ENCODE data around the gene PPP1R1B.

The PPP1R1B gene

DNA sequence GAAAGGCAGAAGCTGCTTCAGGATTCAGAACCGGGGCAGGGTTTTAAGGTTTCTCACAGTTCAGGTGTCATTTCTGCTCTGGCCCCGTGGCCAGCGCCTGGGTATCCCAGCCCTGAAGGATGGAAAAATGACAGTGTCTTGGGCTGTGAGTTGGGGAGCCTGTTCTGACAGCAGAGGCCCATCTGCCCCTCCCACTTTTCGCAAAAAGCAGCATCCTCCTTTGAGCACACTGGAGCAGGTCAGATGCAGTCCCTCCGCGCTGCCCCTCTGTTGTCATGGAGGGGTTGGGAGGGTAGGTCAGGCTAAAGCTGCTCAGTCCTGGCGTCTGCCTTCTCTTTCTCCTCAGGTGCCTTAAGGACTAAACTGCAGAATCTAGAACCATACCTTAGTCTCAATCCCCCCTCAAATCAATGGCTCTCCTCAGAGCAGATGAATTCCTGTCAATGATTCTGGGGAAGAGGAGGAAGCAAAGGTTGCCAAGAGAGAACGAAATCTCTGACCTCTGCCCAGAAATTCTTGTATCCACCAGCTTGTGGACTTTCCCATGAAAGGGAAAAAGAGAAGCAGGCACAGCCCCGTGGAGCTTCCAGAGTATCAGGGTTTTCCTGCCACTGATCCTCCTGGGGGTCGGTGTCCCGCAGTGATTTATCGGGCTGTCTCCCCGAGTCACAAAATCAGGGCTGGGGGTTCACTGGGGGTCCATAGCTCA, 26.3 kb upstream of the PPP1R1B start:
- DNase-seq = no peak

DNA sequence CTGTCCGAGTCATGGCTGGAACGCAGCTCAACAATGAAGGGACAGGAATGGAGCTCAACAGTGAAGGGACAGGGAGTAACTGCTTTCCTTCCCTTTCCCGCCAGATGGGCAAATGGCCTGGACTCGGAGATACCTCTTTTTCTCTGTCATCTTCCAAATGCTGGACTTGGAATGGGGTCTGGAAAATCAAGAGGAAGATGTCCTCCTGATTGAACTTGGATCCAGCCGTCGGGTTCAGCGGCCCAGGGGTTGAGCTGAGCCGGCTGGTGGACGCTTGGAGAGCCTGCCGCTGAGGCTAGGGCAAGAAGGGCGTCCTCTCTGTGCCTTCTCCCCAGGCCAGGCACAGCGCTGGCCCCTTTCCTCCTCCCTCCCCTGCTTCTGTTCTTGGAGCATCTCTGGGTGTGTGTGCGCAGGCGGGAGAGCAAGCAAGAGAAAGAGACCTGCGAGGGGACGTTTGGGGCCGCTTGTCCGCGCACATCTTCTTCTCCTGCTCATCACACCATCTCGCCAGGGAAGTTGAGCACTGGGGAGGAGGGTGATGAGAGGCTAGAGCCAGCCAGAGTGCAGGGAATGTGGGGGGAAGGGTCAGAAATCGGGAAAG, 25.7 kb upstream of the PPP1R1B start:
- no peak for DNase-seq

DNA sequence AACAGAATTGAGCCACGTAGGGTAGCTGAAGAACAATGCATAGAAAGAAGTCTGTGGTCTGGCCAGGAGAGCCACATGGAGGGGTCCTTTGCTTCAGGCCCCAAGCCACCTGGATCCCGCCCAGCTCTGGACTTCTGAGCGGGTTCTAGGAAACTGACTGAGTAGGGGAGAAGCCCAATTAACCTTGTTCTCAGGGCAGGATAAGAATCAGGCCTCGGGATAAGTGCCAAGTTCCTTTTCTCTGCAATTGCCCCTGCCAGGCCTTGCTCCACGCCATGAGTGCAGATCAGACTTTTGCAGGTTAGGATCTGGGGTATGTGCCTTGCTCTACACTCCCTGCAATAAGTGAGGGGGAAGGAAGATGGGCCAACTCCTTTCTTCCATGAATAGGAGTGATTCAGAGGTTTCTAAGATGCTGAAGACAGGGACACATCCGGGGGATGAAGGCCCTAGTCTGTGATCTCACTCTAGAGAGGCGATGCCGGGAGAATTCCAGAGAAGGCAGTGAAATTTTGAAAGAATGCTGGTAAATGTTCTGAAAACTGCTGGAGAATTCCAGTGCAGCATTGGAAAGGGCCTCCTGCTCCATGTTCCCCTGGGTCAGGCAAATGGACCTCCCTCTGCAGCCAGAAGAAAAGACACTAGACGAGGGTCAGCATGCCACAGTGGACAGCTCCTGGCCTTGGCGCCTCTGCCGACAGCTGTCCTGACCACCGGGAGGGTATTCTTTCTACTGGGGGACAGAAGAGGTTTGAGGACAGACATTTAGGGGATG, 24.8 kb upstream of the PPP1R1B start:
- DNase-seq = no peak

DNA sequence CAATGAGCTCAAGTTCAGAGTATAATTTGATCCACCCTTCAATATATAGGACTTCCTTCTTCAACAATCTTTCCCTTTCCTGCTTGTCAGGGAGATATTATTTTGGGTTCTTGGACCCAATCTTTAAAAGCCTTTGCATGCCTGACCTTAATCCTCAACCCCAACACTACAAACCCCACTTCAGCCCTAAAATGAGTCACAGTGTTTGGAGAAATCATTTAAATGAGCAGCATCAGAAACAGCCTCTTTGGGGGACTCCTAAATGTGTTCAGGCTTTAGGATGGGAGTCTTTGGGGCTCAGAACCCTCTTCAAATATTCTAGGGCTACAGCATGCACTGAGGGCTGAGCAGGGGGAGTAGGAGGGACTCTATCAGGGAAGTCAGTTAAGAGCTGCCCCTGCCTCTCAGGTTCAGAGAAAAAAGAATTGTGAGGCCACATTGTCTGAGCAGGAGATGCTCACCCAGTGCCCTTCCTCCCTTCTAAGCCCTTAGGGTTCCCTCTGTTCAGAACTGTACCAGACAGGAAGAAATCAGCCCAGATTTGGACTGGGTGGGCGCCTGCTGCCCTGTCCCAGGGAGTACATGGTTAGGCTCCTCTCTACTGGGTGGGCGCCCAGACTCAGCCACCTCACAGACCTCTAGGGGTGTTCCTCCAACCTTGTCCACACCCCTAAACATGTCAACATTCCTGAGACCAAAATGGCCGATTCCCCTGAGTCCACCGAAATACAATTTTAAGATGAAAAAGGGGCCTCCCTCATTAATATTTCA, 24.0 kb upstream of the PPP1R1B start:
- no peak for DNase-seq

DNA sequence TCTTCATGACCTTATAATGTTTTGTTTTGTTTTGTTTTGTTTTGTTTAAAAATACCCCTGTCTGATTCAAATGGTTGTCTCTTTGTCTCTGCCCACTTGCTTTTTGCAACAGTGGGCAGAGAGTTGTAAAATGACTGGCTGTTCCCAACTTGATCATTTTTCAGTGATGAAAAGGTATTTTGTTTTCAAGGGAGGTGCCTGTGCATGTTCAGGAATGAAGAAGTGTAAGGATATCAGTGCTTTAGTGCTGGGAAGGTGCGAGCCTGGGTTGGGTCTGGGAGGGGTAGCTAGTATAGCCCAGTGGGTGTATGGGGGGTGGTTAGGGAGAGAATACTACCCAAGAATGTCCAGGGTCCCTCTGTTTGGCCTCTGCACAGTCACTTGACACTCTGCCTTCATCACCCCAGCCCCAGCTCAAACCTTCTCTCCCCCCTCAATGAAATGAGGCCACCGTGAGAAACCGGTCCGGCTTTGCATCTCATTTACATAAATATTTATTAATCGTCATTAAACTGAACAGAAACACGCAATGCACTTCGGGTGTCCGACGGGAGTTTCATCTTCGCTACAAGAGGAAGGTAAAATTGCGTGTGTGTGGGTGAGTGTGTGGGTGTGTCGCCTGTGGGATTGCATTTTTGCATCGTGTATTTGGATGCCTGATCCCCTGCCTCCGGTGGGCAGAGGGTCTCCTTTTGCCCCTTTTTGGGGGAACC, 23.3 kb upstream of the PPP1R1B start:
- DNase-seq = peak in 1 of 4 experiments; percentile 15

DNA sequence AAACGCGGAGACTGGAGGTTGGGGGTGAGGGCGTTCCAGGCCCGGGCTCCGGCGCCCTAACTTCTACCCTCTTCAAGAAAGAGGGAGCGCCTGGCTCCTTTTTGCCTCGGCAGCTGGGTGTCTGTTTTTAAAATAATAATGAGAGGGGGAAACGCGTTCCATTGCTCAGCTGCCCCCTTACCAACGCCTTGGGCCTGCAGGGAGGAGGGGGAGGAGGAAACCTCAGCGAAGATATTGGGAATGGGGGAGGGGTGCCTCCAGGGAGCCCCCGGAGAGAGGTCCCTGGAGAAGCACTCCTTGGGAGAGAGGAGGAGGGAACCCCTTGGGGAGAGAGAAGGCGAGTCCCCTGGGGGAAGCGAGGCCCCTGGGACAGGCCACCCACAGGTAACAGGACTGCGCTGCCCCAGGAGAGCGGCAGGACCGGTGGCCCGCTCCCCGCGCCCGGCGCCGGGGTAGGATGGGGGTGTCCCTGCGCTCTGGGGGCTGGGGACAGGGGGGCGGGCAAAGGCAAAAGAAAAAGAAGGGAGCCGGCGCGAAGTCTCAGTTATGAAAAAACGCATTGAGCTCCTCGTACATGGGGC, 21.8 kb upstream of the PPP1R1B start:
- no peak for DNase-seq

DNA sequence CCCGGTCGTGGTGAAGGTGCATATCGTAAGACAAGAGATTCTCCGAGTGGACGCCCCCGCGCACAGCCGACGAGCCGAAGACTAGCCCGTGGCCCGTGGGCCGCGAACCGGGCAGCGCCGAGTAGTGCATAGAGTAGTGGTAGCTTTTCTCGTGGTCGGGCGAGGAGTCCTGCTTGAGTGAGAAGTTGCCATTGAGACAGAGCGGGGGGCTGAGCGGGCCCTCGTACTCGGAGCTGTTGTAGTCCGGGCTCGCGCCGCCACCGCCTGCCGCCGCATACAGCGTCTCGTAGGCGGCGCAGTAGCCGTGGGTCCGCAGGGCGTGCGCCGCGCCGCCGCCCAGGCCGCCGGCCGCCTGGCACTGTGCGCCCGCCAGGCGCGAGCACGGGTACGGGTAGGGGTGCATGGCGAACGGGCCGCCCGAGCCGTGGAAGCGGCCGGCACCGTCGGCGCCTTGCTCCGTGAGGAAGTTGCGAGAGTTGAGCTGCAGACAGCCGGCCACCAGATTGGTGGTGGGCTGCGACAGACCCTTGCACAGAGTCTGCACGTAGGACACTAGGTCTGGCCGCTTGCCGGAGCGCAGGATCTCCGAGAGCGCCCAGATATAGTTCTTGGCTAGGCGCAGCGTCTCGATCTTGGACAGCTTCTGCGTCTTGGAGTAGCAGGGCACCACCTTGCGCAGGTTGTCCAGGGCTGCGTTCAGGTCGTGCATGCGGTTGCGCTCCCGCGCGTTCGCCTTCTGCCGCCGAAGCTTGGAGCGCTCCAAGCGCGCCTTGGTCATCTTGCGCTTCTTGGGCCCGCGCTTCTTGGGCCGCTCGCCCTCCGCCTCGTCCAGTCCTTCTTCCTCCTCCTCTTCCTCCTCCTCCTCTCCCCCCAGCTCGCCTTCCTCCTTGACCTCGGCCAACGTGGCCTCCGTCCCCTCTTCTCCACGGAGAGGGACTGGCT, 21.0 kb upstream of the PPP1R1B start:
- DNase-seq = peak in 1 of 4 experiments; percentile 43

DNA sequence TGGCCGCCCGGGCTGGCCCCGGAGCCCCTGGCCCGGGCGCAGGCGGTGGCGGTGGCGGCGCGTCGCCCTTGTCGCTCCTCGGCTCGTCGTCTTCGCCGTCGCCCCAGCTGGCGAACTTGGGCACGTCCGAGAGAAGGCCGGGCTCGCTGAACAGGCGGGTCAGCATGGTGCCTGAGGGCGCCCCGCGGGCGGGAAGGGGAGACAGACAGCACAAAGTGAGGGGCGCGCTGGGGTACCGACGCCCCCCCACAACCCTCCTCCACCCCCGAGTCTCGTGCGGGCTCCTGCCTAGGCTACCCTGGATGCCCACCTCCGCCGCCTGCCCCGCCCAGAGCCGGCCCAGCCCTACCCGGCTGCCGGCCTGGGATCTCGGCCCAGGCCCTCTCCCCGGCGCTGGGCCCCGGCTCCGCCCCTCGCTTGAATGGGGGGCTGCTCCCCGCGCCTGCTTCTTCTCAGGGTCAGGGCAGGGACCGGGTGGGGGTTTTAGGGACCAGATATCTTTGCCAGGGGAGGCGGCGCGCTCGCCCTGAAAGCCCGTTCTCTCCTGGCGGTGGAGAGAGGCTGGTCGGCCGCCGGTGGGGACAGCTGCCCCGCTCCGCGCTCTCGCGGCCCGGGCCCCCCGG, 20.2 kb upstream of the PPP1R1B start:
- DNase-seq = peak in 1 of 4 experiments; percentile 21

DNA sequence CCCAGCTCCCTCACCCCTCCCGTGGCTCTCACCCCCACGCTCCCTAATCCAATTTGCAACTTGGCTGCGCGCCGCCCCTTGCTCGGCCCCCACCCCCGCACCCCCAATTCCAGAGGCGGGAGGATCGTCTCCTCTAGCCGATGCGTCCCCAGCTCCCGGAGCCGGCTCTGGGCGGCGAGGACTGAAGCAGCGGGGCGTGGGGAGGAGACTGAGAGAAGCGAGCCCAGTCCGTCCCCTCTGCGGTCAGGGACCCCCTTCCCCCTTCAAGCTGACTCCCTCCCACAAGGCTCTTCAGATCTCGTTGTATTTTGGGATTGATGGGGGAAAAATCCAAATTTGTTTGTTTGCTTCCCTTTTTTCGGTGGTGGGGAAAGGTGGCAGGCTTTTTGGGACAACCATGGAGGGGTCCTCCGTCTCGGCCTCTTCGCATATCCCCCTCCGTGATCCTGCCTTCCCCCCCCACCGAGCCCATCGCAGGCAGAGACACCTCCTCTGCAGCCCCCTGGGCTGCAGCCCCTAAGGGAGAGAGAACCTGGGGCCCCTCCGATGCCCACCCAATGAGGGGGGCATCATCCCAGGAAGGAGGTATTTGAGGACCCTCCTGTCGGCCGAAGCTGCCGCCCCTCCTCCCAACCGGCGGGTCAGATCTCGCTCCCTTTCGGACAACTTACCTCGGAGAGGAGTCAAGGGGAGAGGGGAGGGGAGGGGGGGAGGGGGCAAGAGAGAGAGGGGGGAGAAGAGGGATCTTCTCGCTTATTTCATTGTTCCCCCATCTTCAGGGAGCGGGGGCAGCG, 19.5 kb upstream of the PPP1R1B start:
- DNase-seq = no peak

DNA sequence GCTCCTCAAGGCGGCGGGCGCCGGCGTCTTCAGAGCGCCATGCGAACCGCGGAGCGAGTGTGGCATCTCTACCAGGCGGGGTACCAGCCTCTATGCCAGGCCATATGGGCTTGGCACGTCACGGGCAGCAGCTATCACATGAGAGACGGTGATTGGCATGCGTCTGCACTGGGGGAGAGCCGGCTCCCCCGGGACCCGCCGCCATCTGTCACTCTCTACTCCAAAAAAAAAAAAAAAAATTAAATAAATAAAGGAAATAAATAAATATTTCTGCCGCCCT, 19.0 kb upstream of the PPP1R1B start, which contains the start of gene NEUROD2:
TSS of gene NEUROD2 (minus strand) at position 70 of the 280 bp plus-strand sequence. CDS start 1,321 bp downstream, outside the sequence.
- DNase-seq = no peak

DNA sequence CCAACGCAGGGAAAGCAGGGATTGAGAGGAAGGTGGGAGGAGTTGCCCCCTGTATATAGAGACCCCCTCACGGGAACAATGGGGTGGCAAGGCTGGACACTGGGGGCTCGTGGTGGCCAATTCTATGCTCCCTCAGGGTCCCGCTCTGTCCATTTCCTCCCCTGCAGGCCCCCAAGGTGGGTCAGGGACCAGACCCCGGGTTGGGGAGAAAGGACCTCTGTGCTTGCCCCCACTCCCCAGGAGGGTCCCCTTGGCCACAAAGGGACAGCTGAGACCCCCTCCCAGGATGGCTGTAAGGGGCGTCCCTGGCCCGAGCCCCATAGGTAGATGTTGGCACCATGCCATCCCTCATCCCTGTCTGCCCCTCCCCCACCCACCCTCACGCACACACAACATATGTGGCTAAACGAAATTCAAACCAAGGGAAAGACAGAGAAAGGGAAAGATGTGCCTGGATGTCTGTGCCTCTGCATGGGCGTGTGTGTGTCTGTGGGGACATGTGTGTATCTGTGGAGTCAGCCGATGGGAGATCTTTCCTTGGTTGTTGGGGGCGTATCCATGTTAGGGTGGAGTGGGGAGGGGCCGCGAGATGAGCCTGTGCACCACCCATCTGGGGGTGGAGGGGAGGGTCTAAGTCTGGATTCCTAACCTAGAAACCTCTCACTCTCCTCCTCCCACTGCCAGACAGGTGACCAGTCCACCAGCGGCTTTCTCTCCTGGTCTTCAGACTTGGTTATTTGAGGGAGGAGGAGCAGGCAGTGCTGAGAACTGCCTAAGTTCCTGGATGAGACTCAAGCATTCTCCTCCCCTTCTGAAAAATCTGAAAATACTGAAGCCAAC, 18.4 kb upstream of the PPP1R1B start:
- DNase-seq = no peak

DNA sequence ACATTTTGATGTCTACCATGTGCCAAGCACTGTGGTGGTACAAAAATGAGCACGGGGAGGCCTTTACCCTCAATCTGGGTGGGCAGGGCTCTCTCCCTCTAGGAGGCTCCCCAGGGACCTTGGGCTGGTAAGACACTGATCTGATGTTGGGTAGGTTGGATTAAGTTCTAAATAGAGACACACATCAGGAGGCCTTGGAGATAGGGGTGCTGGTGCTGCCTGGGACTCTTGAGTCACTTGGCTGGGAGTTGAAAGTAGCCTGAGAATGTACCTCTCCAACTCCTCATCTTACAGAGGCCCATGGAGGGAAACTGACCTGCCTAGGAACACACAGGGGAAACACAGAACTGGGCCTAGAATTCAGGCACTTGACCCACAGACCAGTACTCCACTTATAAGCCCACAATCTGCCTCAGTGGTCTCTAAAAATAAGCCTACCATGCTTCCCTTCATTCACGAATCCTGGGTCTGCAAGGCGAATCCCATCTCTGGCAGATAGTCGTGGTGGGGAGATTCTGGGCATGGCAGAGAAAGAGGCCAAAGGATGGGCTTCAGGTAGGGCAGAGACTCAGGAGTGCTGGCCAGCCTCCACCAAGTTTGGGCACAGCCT, 17.2 kb upstream of the PPP1R1B start:
- no peak for DNase-seq

DNA sequence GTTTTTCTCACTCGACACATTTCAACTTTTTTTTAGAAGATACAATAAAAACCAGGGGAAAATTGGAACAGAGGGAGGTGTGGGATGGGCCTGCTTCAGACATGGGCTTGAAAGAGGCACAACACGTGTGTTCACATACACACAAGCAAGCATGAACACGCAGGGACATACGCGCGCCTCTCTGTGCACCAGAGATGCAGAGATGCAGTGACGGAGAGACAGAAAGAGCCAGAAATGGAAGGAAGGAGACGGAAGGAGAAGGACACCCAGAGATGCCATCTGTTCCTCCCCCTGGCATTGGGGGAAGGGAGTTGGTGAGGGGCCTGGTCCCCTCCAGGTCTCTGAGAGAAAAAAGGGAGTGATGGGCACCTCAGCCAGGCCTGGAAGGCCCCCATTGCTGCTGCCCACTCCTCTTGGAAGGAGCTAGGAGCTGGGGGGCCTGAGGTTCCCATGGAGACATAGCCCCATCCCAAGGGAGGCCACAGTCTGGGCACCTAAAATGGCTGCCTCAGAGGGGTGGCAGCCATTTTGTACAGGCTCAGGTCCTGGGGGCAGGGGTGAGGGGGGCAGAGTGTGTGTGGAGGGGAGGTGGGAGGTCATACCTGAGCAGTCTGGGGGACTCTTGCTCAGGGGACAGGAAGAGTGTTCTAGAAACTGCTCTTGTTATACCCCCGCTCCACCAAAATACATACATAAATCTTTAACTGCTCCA, 15.2 kb upstream of the PPP1R1B start:
- DNase-seq = no peak

DNA sequence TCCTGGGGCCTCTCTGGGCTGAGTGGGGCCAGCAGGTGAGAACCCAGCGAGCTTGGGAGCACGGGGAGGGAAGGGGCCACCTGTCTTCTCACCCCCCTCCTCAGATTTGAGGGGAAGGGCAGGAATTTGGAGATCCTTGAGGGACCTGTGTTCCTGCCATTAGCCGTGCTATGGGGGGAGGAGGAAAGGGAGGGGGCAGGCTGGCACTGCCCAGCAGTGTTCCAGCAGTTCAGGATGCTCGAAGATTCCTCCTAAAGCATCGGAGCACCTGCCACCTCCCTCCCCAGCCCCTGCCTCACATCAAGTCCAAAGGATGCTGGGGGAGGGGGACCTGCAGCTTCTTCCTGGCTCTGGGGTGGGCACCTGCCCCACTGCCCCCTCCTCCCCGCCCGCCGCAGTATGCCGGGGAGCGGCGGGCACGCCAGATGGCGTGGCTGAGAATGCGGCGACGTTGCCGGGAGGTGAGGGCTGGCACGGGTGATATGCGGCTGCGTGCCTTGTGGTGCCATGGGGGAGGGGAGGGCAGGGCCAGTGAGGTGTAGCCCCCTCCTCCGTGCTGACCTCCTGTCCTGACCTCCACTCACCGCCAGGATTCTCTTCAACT, 14.4 kb upstream of the PPP1R1B start:
- no peak for DNase-seq

DNA sequence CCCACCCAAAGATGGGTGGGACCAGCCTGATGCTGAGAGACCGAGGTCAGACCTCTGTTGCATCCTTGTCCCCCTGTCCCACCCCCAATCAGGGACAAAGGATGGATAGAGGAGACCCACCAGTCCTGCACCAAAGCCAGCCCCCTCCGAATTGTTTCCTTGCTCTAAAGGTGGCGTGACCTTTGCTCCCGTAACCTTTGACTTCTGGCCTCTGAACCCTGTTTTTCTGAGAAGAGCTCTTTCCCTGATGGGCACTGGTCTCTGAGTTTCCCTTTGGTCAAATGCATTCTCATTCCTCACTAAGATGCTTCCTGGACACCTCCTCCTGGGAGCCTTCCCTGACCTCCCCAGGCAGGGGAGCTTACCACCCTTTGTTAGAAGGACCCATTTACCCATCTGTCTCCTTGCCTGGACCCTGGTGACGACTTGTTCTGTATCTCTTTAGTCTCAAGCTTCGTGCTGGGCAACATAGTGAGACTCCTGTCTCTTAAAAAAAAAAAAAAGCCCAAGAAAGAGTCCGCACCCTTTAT, 13.8 kb upstream of the PPP1R1B start:
- no peak for DNase-seq

DNA sequence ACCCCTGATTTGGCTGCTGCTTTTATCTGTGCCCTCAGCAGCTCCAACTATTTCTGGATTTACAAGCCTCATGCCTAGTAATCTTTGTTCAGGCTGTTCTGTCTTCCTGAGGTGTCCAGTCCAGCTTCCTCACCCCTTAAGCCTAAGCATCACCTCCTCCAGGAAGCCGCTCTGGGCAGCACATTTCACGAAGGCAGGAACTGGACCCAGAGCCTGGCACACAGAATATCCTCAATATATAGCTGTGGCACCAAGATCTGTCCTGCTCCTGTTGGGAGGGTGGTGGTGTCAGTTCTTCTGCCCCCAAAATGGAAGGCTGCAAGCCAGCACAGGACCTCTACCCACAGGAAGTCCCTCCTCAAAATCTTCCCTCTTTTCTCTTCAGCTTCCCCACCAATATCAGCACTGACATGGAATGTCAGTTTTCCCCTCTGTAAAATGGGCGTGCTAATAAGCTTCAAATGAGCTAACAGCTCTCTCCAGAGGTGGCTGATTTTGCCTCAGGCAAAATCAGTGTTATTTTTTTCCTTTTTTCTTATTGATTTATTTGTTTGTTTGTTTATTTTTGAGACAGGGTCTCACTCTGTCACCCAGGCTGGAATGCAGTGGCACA, 12.1 kb upstream of the PPP1R1B start:
- no peak for DNase-seq
